Caco-2 (cell line): Measurements from ENCODE around the gene MOB3B. TPM values are rescaled to one million over a fixed set of nuclear protein-coding genes. Genes with fewer than 3 reads are reported as not detected.
A peak's percentile ranks its signal among the peaks of the same experiment; 100 is the strongest.

Experiments
- BruUV-seq: library from RNA; stranded (reverse); fragments of 400-500 nt; replicated peaks from 2 replicates; lab custom pipeline; 2021; lab: Mats Ljungman, UMichigan
- CTCF ChIA-PET: fragments of 300-600 bp; sonication (Branson Sonifier 250); formaldehyde crosslinking; loops from one replicate; lab custom pipeline; 2022; ENCODE audit warnings: antibody characterized with exemption; lab: Charles Lee
- POLR2A ChIA-PET: fragments of 300-600 bp; sonication (Branson Sonifier 250); formaldehyde crosslinking; loops from one replicate; lab custom pipeline; 2022; ENCODE audit warnings: antibody characterized with exemption; lab: Charles Lee
- DNase-seq, 2 experiments: peaks; one replicate each; pipeline versions ENCODE4 v3.0.0 to v3.0.0-alpha.2; 2020 to 2022
- H3K27me3 ChIP-seq: replicated peaks from 2 replicates; pipeline ENCODE4 v1.6.0; 2011; ENCODE audit warnings: low read length; ENCODE audit not compliant: control insufficient read depth, insufficient read depth
- H3K36me3 ChIP-seq: 2 replicates; pipeline ENCODE4 v1.5.1; 2011; ENCODE audit warnings: low read length; ENCODE audit not compliant: control insufficient read depth, insufficient read depth
- H3K4me1 ChIP-seq: fragments of 250-450 bp; sonication (Bioruptor Pico); 2 replicates; pipeline ENCODE4 v1.5.1; 2020; ENCODE audit warnings: mild to moderate bottlenecking
- H3K4me3 ChIP-seq: 2 replicates; pipeline ENCODE4 v1.5.1; 2011; ENCODE audit warnings: low read depth, mild to moderate bottlenecking, control low read depth, low read length
- H3K9me3 ChIP-seq: fragments of 250-450 bp; sonication (Bioruptor Pico); 2 replicates; pipeline ENCODE4 v1.5.1; 2020; ENCODE audit warnings: mild to moderate bottlenecking, moderate library complexity
- H3K27ac Mint-ChIP-seq: one replicate; pipeline ENCODE4 v1.8.0; 2022; ENCODE audit warnings: mixed read lengths; ENCODE audit not compliant: unreplicated experiment
- H3K27me3 Mint-ChIP-seq: one replicate; pipeline ENCODE4 v1.8.0; 2022; ENCODE audit warnings: mixed read lengths; ENCODE audit not compliant: insufficient read depth, unreplicated experiment
- H3K36me3 Mint-ChIP-seq: one replicate; pipeline ENCODE4 v1.8.0; 2022; ENCODE audit warnings: mild to moderate bottlenecking, mixed read lengths; ENCODE audit not compliant: insufficient read depth, unreplicated experiment
- H3K4me1 Mint-ChIP-seq: one replicate; pipeline ENCODE4 v1.8.0; 2022; ENCODE audit warnings: low read depth, mixed read lengths; ENCODE audit not compliant: unreplicated experiment
- H3K4me3 Mint-ChIP-seq: one replicate; pipeline ENCODE4 v1.8.0; 2022; ENCODE audit warnings: mild to moderate bottlenecking, moderate library complexity, mixed read lengths; ENCODE audit not compliant: unreplicated experiment
- H3K9me3 Mint-ChIP-seq: one replicate; pipeline ENCODE4 v1.8.0; 2022; ENCODE audit warnings: mixed read lengths; ENCODE audit not compliant: unreplicated experiment
- CTCF ChIP-seq, 2 experiments: fragments of 200-600 bp in 1 of 2; IDR thresholded peaks; 1 replicate in 1 of 2; 2 replicates in 1 of 2; pipeline versions ENCODE4 v1.5.1 to v1.8.0; 2011 to 2022; ENCODE audit warnings: antibody characterized with exemption in 1 of 2, control low read depth in 1 of 2, inconsistent platforms in 1 of 2, low read depth in 1 of 2, low read length in 1 of 2, mild to moderate bottlenecking in 1 of 2, moderate library complexity in 1 of 2; ENCODE audit not compliant: insufficient read depth in 1 of 2, severe bottlenecking in 1 of 2, unreplicated experiment in 1 of 2
- intact Hi-C: fragments of 100-400 bp; cut with micrococcal nuclease; formaldehyde crosslinking; loops from one replicate; pipeline ENCODE4 v1.10.0; 2022; ENCODE audit not compliant: unreplicated experiment
- total RNA-seq: library from RNA; stranded (reverse); gene quantifications from 2 replicates; pipeline ENCODE4 v1.2.3, GENCODE V29; 2022

MOB3B gene
- total RNA-seq, 1 experiment from 2014 or later, result 5.3 TPM

DNA sequence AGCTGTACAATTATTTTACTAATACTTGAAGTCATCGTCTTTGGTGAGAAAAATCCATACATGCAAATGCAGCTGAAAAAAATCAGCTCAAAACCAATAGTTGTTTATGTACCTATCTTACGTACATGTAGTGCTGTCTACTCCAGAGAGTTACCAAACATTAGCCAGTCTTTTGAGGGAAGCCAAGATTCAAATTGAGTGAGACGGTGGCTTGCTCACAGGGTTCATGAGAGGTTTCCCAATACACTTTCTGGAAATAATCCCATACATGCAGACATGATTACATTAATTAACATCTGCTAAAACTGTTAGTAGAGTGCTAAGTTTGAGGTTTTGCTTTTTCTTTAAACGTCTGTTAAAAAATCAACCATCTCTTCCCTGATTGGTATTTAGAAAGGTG is 41.4 kb upstream of the MOB3B start:
- Histone ChIP-seq H3K36me3 (no peaks in the 10 kb centered on the region), H3K4me3 (no peak overlapping the region), H3K4me1 (no peaks in the 10 kb centered on the region), H3K27me3 (no peaks in the 10 kb centered on the region), H3K9me3 (no peaks in the 10 kb centered on the region)
- Mint-ChIP-seq H3K27me3 (no peaks in the 10 kb centered on the region), H3K36me3 (peaks cover 11% of the 10 kb centered on the region), H3K27ac (no peak overlapping the region), H3K9me3 (no peaks in the 10 kb centered on the region), H3K4me1 (no peaks in the 10 kb centered on the region), H3K4me3 (no peak overlapping the region)
- POLR2A ChIA-PET, result no interaction called here
- intact Hi-C loops, result no loop called here
- TF ChIP-seq CTCF (IDR thresholded peaks at IDR 0.05; ENCODE audit: insufficient read depth in 1 of 2, low read depth in 1 of 2, low read length in 1 of 2, severe bottlenecking in 1 of 2, unreplicated experiment in 1 of 2), result no peak
- no peak for DNase-seq
- CTCF ChIA-PET, result no interaction called here
- no TSS peak for BruUV-seq

DNA sequence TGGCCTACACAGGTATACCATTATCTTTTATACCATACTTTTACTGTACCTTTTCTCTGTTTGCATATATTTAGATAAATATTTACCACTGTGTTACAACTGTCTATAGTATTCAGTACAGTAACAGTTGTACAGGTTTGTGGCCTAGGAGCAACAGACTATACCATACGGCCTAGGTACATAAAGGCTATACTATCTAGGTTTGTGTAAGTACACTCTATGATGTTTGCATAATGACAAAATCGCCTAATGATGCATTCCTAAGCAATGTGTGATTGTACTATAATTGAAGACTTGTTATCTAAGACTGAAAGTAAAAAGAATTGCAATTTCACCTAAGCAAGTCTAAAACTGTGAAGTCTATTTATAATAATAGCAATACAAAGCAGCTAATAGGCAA is 39.8 kb upstream of the MOB3B start:
- BruUV-seq, result no TSS peak
- Histone ChIP-seq H3K4me1 (no peaks in the 10 kb centered on the region), H3K36me3 (no peaks in the 10 kb centered on the region), H3K27me3 (no peaks in the 10 kb centered on the region), H3K9me3 (no peaks in the 10 kb centered on the region), H3K4me3 (no peak overlapping the region)
- peak in 1 of 2 experiments; percentile 1 for DNase-seq
- POLR2A ChIA-PET, result no interaction called here
- Mint-ChIP-seq H3K27ac (no peak overlapping the region), H3K4me3 (no peak overlapping the region), H3K27me3 (no peaks in the 10 kb centered on the region), H3K36me3 (peaks cover 11% of the 10 kb centered on the region), H3K4me1 (no peaks in the 10 kb centered on the region), H3K9me3 (no peaks in the 10 kb centered on the region)
- TF ChIP-seq CTCF (IDR thresholded peaks at IDR 0.05; ENCODE audit: insufficient read depth in 1 of 2, low read depth in 1 of 2, low read length in 1 of 2, severe bottlenecking in 1 of 2, unreplicated experiment in 1 of 2), result no peak
- CTCF ChIA-PET, result no interaction called here
- intact Hi-C loops, result no loop called here

GRCh38 chr9:27566118-27566517 is 36.5 kb upstream of the MOB3B start:
- no peak for TF ChIP-seq CTCF (IDR thresholded peaks at IDR 0.05; ENCODE audit: insufficient read depth in 1 of 2, low read depth in 1 of 2, low read length in 1 of 2, severe bottlenecking in 1 of 2, unreplicated experiment in 1 of 2)
- Mint-ChIP-seq H3K27ac (no peak overlapping the region), H3K9me3 (no peaks in the 10 kb centered on the region), H3K4me1 (no peaks in the 10 kb centered on the region), H3K36me3 (peaks cover 6% of the 10 kb centered on the region), H3K4me3 (no peak overlapping the region), H3K27me3 (no peaks in the 10 kb centered on the region)
- no peaks in the 10 kb centered on the region for H3K4me1 ChIP-seq
- no peak for DNase-seq
- no peaks in the 10 kb centered on the region for H3K9me3 ChIP-seq
- intact Hi-C loops, result no loop called here
- no peaks in the 10 kb centered on the region for H3K36me3 ChIP-seq
- CTCF ChIA-PET, result no interaction called here
- H3K27me3 ChIP-seq, result no peaks in the 10 kb centered on the region
- POLR2A ChIA-PET, result no interaction called here
- BruUV-seq, result no TSS peak
- H3K4me3 ChIP-seq, result no peak overlapping the region
